Vagina (tissue), 2 donors: Measurements from ENCODE around the gene SURF2. TPM values are rescaled to one million over a fixed set of nuclear protein-coding genes. Genes with fewer than 3 reads are reported as not detected.

Experiments used
- DNase-seq, 2 donors: peaks; one replicate each; pipeline ENCODE4 v3.0.0-alpha.2; 2017; ENCODE audit errors: extremely low spot score in 2 of 2
- H3K27ac ChIP-seq: fragments of 200-600 bp; sonication (generic); one replicate; pipeline ENCODE4 v1.5.1; 2019
- H3K27me3 ChIP-seq: fragments of 200-600 bp; sonication (generic); one replicate; pipeline ENCODE4 v1.5.1; 2019
- H3K36me3 ChIP-seq, 2 donors: fragments of 200-600 bp; sonication (generic); one replicate each; pipeline ENCODE4 v1.5.1; 2017 to 2019
- H3K4me1 ChIP-seq: fragments of 200-600 bp; sonication (generic); one replicate; pipeline ENCODE4 v1.5.1; 2019
- H3K4me3 ChIP-seq, 2 donors: fragments of 200-600 bp; sonication (generic); 1 replicate in 1 of 2; 2 replicates in 1 of 2; pipeline ENCODE4 v1.5.1; 2016 to 2019
- H3K9me3 ChIP-seq: fragments of 200-600 bp; sonication (generic); one replicate; pipeline ENCODE4 v1.5.1; 2019
- CTCF ChIP-seq, 3 experiments: fragments of 450-650 bp in 2 of 3; fragments of 200-600 bp in 1 of 3; sonication (generic) in 1 of 3; IDR thresholded peaks; one replicate each; pipeline ENCODE4 v1.5.1; 2017 to 2019; ENCODE audit warnings: antibody characterized with exemption in 3 of 3, mild to moderate bottlenecking in 2 of 3, moderate library complexity in 2 of 3
- POLR2A ChIP-seq, 2 donors: fragments of 450-650 bp; IDR thresholded peaks; one replicate each; pipeline ENCODE4 v1.6.1; 2017; ENCODE audit warnings: antibody characterized with exemption in 2 of 2, mild to moderate bottlenecking in 2 of 2, moderate library complexity in 2 of 2
- POLR2AphosphoS5 ChIP-seq, 2 donors: sonication (generic); formaldehyde crosslinking; IDR thresholded peaks; one replicate each; pipeline ENCODE4 v1.9.0; 2017; ENCODE audit warnings: antibody characterized with exemption in 2 of 2, mild to moderate bottlenecking in 2 of 2, low read depth in 1 of 2; ENCODE audit not compliant: insufficient read depth in 1 of 2
- intact Hi-C: fragments of 100-400 bp; cut with DNase I; formaldehyde crosslinking; loops from one replicate; pipeline ENCODE4 v1.15.1; 2023
- total RNA-seq: library from RNA; depleted of rRNA; stranded (reverse); fragments of >200 nt; gene quantifications from one replicate; pipeline ENCODE4 v1.2.3, GENCODE V29; 2016

Gene SURF2
- total RNA-seq, 1 donor from 2014 or later = 19.9 TPM

GRCh38 chr9:133370685-133371084 lies 14.3 kb downstream of the SURF2 start:
- Histone ChIP-seq H3K27ac (no peak overlapping the region), H3K4me3 (no peak overlapping the region), H3K9me3 (no peaks in the 10 kb centered on the region), H3K4me1 (peaks cover 83% of the 10 kb centered on the region), H3K36me3 (peaks cover 5 to 16% of the 10 kb centered on the region in 2 donors), H3K27me3 (no peaks in the 10 kb centered on the region)
- no peak for TF ChIP-seq POLR2AphosphoS5 (IDR thresholded peaks at IDR 0.05; ENCODE audit: insufficient read depth in 1 of 2, low read depth in 1 of 2)
- TF ChIP-seq CTCF (IDR thresholded peaks at IDR 0.05) = no peak
- TF ChIP-seq POLR2A (IDR thresholded peaks at IDR 0.05) = no peak
- intact Hi-C loops = loop anchor here (10.0 kb wide), 1 partner anchor 1766 kb away; no protein-coding TSS in a partner anchor
- no peak for DNase-seq

GRCh38 chr9:133371261-133371711 lies 14.9 kb downstream of the SURF2 start:
- no peaks in the 10 kb centered on the region for H3K9me3 ChIP-seq
- peak overlapping the region; percentile 2 for H3K27ac ChIP-seq
- H3K36me3 ChIP-seq = peaks cover 0 to 10% of the 10 kb centered on the region in 2 donors
- TF ChIP-seq POLR2A (IDR thresholded peaks at IDR 0.05) (no peak), POLR2AphosphoS5 (IDR thresholded peaks at IDR 0.05; ENCODE audit: insufficient read depth in 1 of 2, low read depth in 1 of 2) (no peak), CTCF (IDR thresholded peaks at IDR 0.05) (no peak)
- intact Hi-C loops = loop anchor here (10.0 kb wide), 1 partner anchor 1766 kb away; no protein-coding TSS in a partner anchor
- H3K4me1 ChIP-seq = peaks cover 81% of the 10 kb centered on the region
- DNase-seq = no peak
- no peaks in the 10 kb centered on the region for H3K27me3 ChIP-seq
- H3K4me3 ChIP-seq = peak overlapping the region in 1 of 2 donors; percentile 0

- Histone ChIP-seq H3K4me3 (peak overlapping the region in 1 of 2 donors; percentile 10), H3K27me3 (no peaks in the 10 kb centered on the region), H3K9me3 (no peaks in the 10 kb centered on the region), H3K36me3 (peaks cover 0 to under 1% of the 10 kb centered on the region in 2 donors), H3K4me1 (peaks cover 89% of the 10 kb centered on the region), H3K27ac (peak overlapping the region; percentile 2)
- DNase-seq = no peak
- TF ChIP-seq POLR2AphosphoS5 (IDR thresholded peaks at IDR 0.05; ENCODE audit: insufficient read depth in 1 of 2, low read depth in 1 of 2) = no peak
- no peak for TF ChIP-seq CTCF (IDR thresholded peaks at IDR 0.05)
- no peak for TF ChIP-seq POLR2A (IDR thresholded peaks at IDR 0.05)
- intact Hi-C loops = loop anchor here (10.0 kb wide), 1 partner anchor 1767 kb away; no protein-coding TSS in a partner anchor
Observed at GRCh38 chr9:133372144-133372543, 15.8 kb downstream of the SURF2 start.

- DNase-seq = no peak
- peaks cover 68% of the 10 kb centered on the region for H3K4me1 ChIP-seq
- H3K36me3 ChIP-seq = no peaks in the 10 kb centered on the region
- TF ChIP-seq CTCF (IDR thresholded peaks at IDR 0.05) (no peak), POLR2A (IDR thresholded peaks at IDR 0.05) (no peak), POLR2AphosphoS5 (IDR thresholded peaks at IDR 0.05; ENCODE audit: insufficient read depth in 1 of 2, low read depth in 1 of 2) (no peak)
- H3K4me3 ChIP-seq = peak overlapping the region; percentile 91 to 92
- peak overlapping the region; percentile 86 for H3K27ac ChIP-seq
- no peaks in the 10 kb centered on the region for H3K27me3 ChIP-seq
- intact Hi-C loops = loop anchor here (10.0 kb wide), 1 partner anchor 1770 kb away; no protein-coding TSS in a partner anchor
- H3K9me3 ChIP-seq = no peaks in the 10 kb centered on the region
Observed at GRCh38 chr9:133374612-133375115, 18.3 kb downstream of the SURF2 start.

GRCh38 chr9:133375116-133375723 lies 18.9 kb downstream of the SURF2 start:
- H3K27ac ChIP-seq = peak overlapping the region; percentile 86
- TF ChIP-seq CTCF (IDR thresholded peaks at IDR 0.05) (no peak), POLR2A (IDR thresholded peaks at IDR 0.05) (no peak), POLR2AphosphoS5 (IDR thresholded peaks at IDR 0.05; ENCODE audit: insufficient read depth in 1 of 2, low read depth in 1 of 2) (no peak)
- peaks cover 62% of the 10 kb centered on the region for H3K4me1 ChIP-seq
- H3K36me3 ChIP-seq = no peaks in the 10 kb centered on the region
- no peaks in the 10 kb centered on the region for H3K9me3 ChIP-seq
- no peaks in the 10 kb centered on the region for H3K27me3 ChIP-seq
- peak overlapping the region; percentile 91 to 92 for H3K4me3 ChIP-seq
- no peak for DNase-seq
- intact Hi-C loops = loop anchor here (10.0 kb wide), 1 partner anchor 1770 kb away; no protein-coding TSS in a partner anchor
